SK-N-MC (cell line): ENCODE results near the gene LPIN2.

Experiments used
- EZH2 ChIP-seq: fragments of 200-600 bp; sonication (generic); IDR thresholded peaks from one replicate; pipeline ENCODE4 v1.6.1; 2017; ENCODE audit warnings: antibody characterized with exemption
- POLR2AphosphoS5 ChIP-seq: IDR thresholded peaks from 2 replicates; pipeline ENCODE4 v1.6.1; 2012; ENCODE audit warnings: mild to moderate bottlenecking, low read depth, low read length, borderline replicate concordance

- TF ChIP-seq EZH2 (no peak), POLR2AphosphoS5 (no peak)
Measured at GRCh38 chr18:3055816-3056215, 42.9 kb upstream of the LPIN2 start.
